Naive B cell (primary cell): ENCODE data around the gene GALC. TPM values are rescaled to one million over a fixed set of nuclear protein-coding genes. Genes with fewer than 3 reads are reported as not detected.
A peak's percentile ranks its signal among the peaks of the same experiment; 100 is the strongest.

Experiments
- ATAC-seq, 2 donors: fragments of 150-1000 bp; cut with Tn5 transposase; 2 replicates each; pipeline ENCODE4 v1.10.0; 2021; ENCODE audit warnings: low read depth in 2 of 2, mild to moderate bottlenecking in 2 of 2, moderate library complexity in 2 of 2
- DNase-seq: peaks from one replicate; pipeline ENCODE4 v3.0.0; 2022
- H3K27ac Mint-ChIP-seq, 6 donors: one replicate each; pipeline ENCODE4 v1.8.0; 2020 to 2022; ENCODE audit warnings: mild to moderate bottlenecking in 6 of 6, mixed read lengths in 6 of 6, moderate library complexity in 5 of 6, inconsistent platforms in 2 of 6
- H3K27me3 Mint-ChIP-seq, 3 donors: one replicate each; pipeline ENCODE4 v1.8.0; 2021 to 2022; ENCODE audit warnings: mixed read lengths in 3 of 3, mild to moderate bottlenecking in 1 of 3
- H3K36me3 Mint-ChIP-seq, 2 donors: one replicate each; pipeline ENCODE4 v1.8.0; 2020 to 2022; ENCODE audit warnings: mixed read lengths in 2 of 2, inconsistent platforms in 1 of 2, mild to moderate bottlenecking in 1 of 2
- H3K4me1 Mint-ChIP-seq, 3 donors: one replicate each; pipeline ENCODE4 v1.8.0; 2020 to 2022; ENCODE audit warnings: mixed read lengths in 3 of 3, inconsistent platforms in 1 of 3, mild to moderate bottlenecking in 1 of 3, moderate library complexity in 1 of 3
- H3K4me3 Mint-ChIP-seq, 8 donors: one replicate each; pipeline ENCODE4 v1.8.0; 2020 to 2022; ENCODE audit warnings: mild to moderate bottlenecking in 8 of 8, mixed read lengths in 8 of 8, moderate library complexity in 8 of 8, inconsistent platforms in 2 of 8
- H3K9me3 Mint-ChIP-seq, 7 donors: one replicate each; pipeline ENCODE4 v1.8.0; 2020 to 2022; ENCODE audit warnings: mixed read lengths in 7 of 7, mild to moderate bottlenecking in 5 of 7, inconsistent platforms in 2 of 7, moderate library complexity in 1 of 7
- polyA plus RNA-seq, 6 donors: library from polyadenylated mRNA; unstranded; fragments of 300-500 nt; fragmentation: Illumina TruSeq; gene quantifications; one replicate each; pipeline ENCODE4 v1.2.3, GENCODE V29; 2021; ENCODE audit warnings: low read depth in 6 of 6

The GALC gene
- polyA plus RNA-seq, 6 donors from 2014 or later: 3.6 to 9.4 (median 6.5) TPM

DNA sequence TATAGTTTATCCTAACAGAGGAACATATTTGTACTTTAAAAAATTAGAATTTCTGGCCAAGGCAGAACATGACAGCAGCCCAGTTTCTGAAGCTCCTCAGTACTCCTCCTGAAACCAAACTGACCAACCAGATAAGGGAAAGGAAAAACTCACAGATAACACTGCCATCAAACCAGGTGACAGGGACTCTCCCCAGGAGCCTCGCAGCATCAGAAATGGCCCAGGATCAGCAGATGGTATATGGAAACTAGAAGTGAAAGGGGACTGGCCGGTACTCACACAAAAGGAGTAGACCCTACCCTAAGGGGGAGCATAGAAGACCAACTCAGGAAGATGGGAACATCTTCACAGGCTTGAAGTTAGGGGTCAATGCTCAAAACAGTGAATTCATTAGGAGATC lies 22.0 kb downstream of the GALC start:
- peaks cover 0 to 18% of the 10 kb centered on the region in 2 donors for H3K36me3 Mint-ChIP-seq
- H3K4me3 Mint-ChIP-seq: no peak overlapping the region
- DNase-seq: no peak
- H3K4me1 Mint-ChIP-seq: peaks cover 0 to 6% (median 0%) of the 10 kb centered on the region in 3 donors
- H3K9me3 Mint-ChIP-seq: no peaks in the 10 kb centered on the region
- H3K27me3 Mint-ChIP-seq: no peaks in the 10 kb centered on the region
- ATAC-seq: peak in 1 of 2 donors; percentile 27
- peak overlapping the region in 3 of 6 donors; percentile 63 to 76 (median 66) for H3K27ac Mint-ChIP-seq

DNA sequence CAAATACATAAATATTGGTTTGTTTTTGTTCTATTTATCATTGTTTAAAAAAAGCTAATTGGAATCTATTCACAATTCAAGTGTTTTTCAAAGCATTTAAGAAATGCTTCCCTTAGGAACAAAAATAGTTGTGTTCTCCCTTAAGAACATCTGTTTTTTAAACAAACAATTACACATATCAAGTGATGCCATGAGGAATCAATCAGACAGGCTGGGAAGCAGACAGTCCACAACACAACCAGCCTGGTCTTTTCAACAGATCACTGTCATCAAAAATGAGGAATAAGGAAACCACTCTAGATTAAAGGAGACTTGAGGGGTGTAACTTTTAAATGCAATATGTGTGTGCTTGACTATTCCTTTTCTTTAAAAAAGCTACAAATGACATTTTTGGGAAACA lies 25.5 kb downstream of the GALC start:
- DNase-seq (no peak), ATAC-seq (no peak)
- Mint-ChIP-seq H3K27me3 (no peaks in the 10 kb centered on the region), H3K36me3 (peaks cover 6 to 25% of the 10 kb centered on the region in 2 donors), H3K27ac (peak overlapping the region in 1 of 6 donors; percentile 30), H3K4me3 (no peak overlapping the region), H3K4me1 (peaks cover 0 to 6% (median 0%) of the 10 kb centered on the region in 3 donors), H3K9me3 (no peaks in the 10 kb centered on the region)

DNA sequence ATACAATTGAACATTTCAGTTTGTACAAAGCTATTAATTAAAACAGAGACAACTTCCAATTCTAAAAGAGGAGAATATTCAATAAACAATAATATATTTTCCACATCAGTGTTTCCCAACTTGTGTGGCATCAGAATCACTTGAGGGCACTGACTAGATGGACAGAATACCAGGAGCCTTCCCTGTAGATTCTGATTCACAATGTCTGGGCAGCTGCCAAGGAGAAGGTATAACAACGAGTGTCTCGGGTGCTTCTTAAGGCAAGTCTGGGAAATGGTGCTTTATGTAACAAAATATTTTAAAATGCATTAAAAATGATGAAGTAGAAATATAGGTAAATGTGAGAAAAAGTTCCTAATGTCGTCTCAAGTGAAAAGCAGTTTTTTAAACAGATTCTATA lies 26.2 kb downstream of the GALC start:
- Mint-ChIP-seq H3K36me3 (peaks cover 13 to 27% of the 10 kb centered on the region in 2 donors), H3K27me3 (no peaks in the 10 kb centered on the region)
- ATAC-seq: no peak

DNA sequence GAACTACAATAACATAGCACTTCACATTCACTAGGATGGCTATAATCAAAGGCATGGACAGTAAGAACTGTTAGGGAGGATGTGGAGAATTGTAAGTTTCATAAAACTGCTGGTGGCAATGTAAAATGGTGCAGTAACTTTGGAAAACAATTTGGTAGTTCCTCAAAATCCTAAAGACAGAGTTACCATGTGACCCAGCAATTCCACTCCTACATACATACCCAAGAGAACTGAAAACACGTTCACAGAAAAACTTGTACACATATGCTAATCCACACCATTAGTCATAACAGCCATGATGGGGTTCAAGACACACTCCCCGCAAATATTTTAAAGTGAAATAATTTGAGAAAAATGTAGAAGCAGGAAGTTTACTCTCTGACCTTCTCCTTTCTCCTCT lies 31.7 kb downstream of the GALC start:
- Mint-ChIP-seq H3K9me3 (peaks cover 0 to 7% (median 5%) of the 10 kb centered on the region in 7 donors), H3K4me3 (no peak overlapping the region), H3K36me3 (peaks cover 30 to 44% of the 10 kb centered on the region in 2 donors), H3K27ac (no peak overlapping the region), H3K27me3 (no peaks in the 10 kb centered on the region), H3K4me1 (peaks cover 7 to 12% (median 9%) of the 10 kb centered on the region in 3 donors)
- ATAC-seq: no peak
- DNase-seq: no peak

More for the DNA sequence above, 26.2 kb downstream of the GALC start:
- peaks cover 0 to 6% (median 0%) of the 10 kb centered on the region in 3 donors for H3K4me1 Mint-ChIP-seq
- H3K9me3 Mint-ChIP-seq: no peaks in the 10 kb centered on the region
- H3K27ac Mint-ChIP-seq: no peak overlapping the region
- no peak overlapping the region for H3K4me3 Mint-ChIP-seq
- no peak for DNase-seq

DNA sequence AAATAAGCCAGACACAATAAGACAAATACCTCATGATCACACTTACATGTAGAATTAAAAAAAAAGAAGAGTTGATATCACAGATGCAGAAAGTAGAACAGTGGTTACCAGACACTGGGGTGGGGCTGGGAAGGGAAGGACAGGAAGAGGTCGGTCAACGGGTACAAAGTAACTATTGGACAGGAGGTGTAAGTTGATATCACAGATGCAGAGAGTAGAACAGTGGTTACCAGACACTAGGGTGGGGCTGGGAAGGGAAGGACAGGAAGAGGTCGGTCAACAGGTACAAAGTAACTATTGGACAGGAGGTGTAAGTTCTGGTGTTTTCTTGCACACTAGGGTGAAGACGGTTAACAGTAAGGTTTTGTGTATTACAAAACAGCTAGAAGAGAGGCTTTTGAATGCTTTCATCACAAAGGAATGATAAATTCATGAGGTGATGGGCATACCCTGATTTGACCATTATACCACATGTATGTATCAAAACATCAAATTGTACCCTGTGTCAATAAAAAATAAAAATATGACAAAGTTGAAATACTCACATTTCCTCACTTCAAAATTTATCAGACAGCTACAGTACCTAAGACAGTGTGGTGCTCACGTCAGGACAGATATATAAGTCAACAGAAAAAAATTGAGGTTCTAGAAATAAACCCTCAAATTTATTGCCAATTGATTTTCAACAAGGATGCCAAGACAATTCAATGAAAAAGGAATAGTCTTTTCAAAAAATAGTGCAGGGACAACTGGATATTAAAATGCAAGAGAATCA lies 32.8 kb downstream of the GALC start:
- DNase-seq: no peak
- Mint-ChIP-seq H3K36me3 (peaks cover 30 to 37% of the 10 kb centered on the region in 2 donors), H3K9me3 (peaks cover 0 to 7% (median 5%) of the 10 kb centered on the region in 7 donors), H3K27ac (peak overlapping the region in 1 of 6 donors; percentile 35), H3K27me3 (no peaks in the 10 kb centered on the region), H3K4me3 (no peak overlapping the region), H3K4me1 (peaks cover 7 to 21% (median 9%) of the 10 kb centered on the region in 3 donors)
- no peak for ATAC-seq

GRCh38 chr14:87955501-87955900 lies 37.5 kb downstream of the GALC start:
- Mint-ChIP-seq H3K36me3 (peaks cover 9 to 17% of the 10 kb centered on the region in 2 donors), H3K4me1 (peaks cover 26 to 44% (median 31%) of the 10 kb centered on the region in 3 donors), H3K27ac (peak overlapping the region in 3 of 6 donors; percentile 21 to 52 (median 39)), H3K9me3 (peaks cover 0 to 7% (median 5%) of the 10 kb centered on the region in 7 donors), H3K4me3 (no peak overlapping the region), H3K27me3 (no peaks in the 10 kb centered on the region)
- ATAC-seq: no peak
- DNase-seq: no peak

- DNase-seq (peak; percentile 21), ATAC-seq (peak; percentile 83 to 84)
- H3K36me3 Mint-ChIP-seq: peaks cover 0 to 8% of the 10 kb centered on the region in 2 donors
- H3K9me3 Mint-ChIP-seq: no peaks in the 10 kb centered on the region
- peaks cover 19 to 32% (median 22%) of the 10 kb centered on the region in 3 donors for H3K4me1 Mint-ChIP-seq
- H3K4me3 Mint-ChIP-seq: peak overlapping the region; percentile 25 to 84 (median 66)
- H3K27me3 Mint-ChIP-seq: no peaks in the 10 kb centered on the region
- peak overlapping the region; percentile 57 to 96 (median 88) for H3K27ac Mint-ChIP-seq
Observed at GRCh38 chr14:87952307-87953094, 40.5 kb downstream of the GALC start.

GRCh38 chr14:87944987-87945604 lies 47.9 kb downstream of the GALC start:
- ATAC-seq (no peak), DNase-seq (peak; percentile 35)
- Mint-ChIP-seq H3K27me3 (no peaks in the 10 kb centered on the region), H3K36me3 (peaks cover 10 to 20% of the 10 kb centered on the region in 2 donors), H3K27ac (no peak overlapping the region), H3K9me3 (no peaks in the 10 kb centered on the region), H3K4me3 (no peak overlapping the region), H3K4me1 (no peaks in the 10 kb centered on the region)

- DNase-seq: no peak
- no peak for ATAC-seq
- no peak overlapping the region for H3K4me3 Mint-ChIP-seq
- H3K27ac Mint-ChIP-seq: no peak overlapping the region
- no peaks in the 10 kb centered on the region for H3K9me3 Mint-ChIP-seq
- peaks cover 2 to 7% (median 5%) of the 10 kb centered on the region in 3 donors for H3K4me1 Mint-ChIP-seq
- H3K27me3 Mint-ChIP-seq: no peaks in the 10 kb centered on the region
- peaks cover 10 to 12% of the 10 kb centered on the region in 2 donors for H3K36me3 Mint-ChIP-seq
Observed at GRCh38 chr14:87940894-87941293, 52.1 kb downstream of the GALC start.

DNA sequence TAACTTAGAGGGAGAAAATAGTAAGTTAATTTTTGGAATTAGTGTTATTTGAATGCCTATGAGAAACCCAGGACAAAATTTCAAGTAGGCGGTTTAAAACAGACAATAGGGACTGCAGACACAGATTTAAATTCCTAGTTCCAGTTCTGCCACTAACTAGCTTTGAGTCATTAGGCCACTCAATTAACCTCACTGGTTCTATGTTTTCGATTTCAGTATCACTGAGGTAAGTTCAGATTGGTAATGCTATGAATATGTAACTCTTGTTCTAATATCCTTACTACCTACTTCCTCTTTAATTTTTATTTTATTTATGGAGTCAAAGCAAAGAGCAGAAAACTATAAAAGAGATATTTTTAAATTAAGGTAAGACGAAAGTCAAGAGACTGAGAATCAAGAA lies 52.6 kb downstream of the GALC start:
- ATAC-seq (no peak), DNase-seq (no peak)
- Mint-ChIP-seq H3K4me1 (peaks cover 2 to 7% (median 5%) of the 10 kb centered on the region in 3 donors), H3K9me3 (no peaks in the 10 kb centered on the region), H3K4me3 (no peak overlapping the region), H3K36me3 (peaks cover 10 to 12% of the 10 kb centered on the region in 2 donors), H3K27ac (no peak overlapping the region), H3K27me3 (no peaks in the 10 kb centered on the region)

DNA sequence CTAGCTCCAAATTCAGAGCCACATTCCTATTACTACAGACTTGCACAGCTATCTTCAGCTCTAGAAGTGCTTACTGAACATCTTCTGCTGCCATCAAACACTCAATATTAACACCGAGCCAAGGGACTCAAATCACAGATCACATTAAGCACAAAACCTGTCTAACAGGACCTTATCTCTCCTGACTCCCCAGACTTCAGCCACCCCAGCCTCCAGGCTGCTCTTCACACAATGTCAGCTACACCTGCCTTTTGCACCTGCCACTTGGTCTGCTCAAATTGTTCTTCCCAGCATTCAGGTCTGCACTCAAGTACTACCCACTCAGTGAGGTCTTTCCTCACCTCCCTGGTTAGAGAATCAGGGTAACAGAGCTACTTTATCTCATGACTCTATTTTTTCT lies 57.1 kb downstream of the GALC start:
- H3K4me3 Mint-ChIP-seq: no peak overlapping the region
- peak overlapping the region in 2 of 6 donors; percentile 79 to 91 for H3K27ac Mint-ChIP-seq
- DNase-seq (no peak), ATAC-seq (no peak)
- peaks cover 8 to 12% of the 10 kb centered on the region in 2 donors for H3K36me3 Mint-ChIP-seq
- H3K4me1 Mint-ChIP-seq: peaks cover 2 to 7% (median 5%) of the 10 kb centered on the region in 3 donors
- H3K27me3 Mint-ChIP-seq: no peaks in the 10 kb centered on the region
- peaks cover 0 to 12% (median 7%) of the 10 kb centered on the region in 7 donors for H3K9me3 Mint-ChIP-seq

DNA sequence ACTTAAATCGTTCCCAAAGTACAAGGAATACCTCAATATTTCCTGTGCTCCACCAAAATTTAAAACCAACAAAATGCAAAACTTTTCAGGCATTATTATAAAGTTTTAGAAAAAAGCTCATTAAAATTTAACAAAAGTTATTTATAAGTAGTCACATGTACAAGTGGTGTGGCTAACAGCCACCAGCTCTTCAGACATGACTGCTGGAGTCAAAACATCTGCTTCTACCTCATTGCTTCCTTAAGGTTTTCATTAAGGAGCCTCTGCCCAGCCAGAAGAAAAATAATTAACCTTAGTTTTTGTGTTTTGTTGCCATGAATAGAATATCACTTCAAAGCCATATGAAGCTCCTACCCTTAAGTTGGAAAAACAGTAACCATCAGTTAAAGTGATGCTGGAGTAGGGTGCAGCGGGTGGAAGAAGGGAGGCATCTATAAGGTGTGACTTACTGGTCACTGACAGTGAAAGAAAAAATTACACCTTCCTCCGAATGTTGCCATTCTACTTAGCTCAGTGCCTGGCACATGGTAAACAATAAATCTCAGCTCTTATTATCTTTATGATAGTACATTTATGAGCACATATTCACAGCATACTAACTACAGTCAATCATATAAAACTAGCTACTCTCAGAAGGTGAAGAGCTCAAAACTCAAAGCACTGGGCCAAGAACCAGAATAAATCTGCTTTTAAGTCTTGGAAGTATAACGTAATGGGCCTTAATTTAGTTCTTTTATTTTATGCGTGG lies 57.7 kb downstream of the GALC start:
- Mint-ChIP-seq H3K36me3 (peaks cover 10 to 12% of the 10 kb centered on the region in 2 donors), H3K9me3 (peaks cover 0 to 15% (median 7%) of the 10 kb centered on the region in 7 donors), H3K27ac (peak overlapping the region in 1 of 6 donors; percentile 79), H3K4me3 (no peak overlapping the region), H3K27me3 (no peaks in the 10 kb centered on the region), H3K4me1 (peaks cover 2 to 7% (median 5%) of the 10 kb centered on the region in 3 donors)
- no peak for ATAC-seq
- no peak for DNase-seq
